Measurements from ENCODE around the gene PHF20. TPM values are rescaled to one million over a fixed set of nuclear protein-coding genes. Genes with fewer than 3 reads are reported as not detected.
A peak's percentile ranks its signal among the peaks of the same experiment; 100 is the strongest.

Gene PHF20
- total and polyA plus RNA-seq, 2 of the 13 experiments (the other 11 are each of a cell fraction or from before 2014, with no cell fraction given): 22.8 to 34.1 TPM

GRCh38 chr20:35742741-35743523 is 28.9 kb upstream of the PHF20 start (continued):
- TF ChIP-seq GPBP1L1 (CRISPR knock-in tag; IDR thresholded peaks at IDR 0.05) (no peak), ZUFSP (CRISPR knock-in tag; IDR thresholded peaks at IDR 0.05; ENCODE audit: borderline replicate concordance) (no peak), ZNF326 (CRISPR knock-in tag; IDR thresholded peaks at IDR 0.05; ENCODE audit: borderline replicate concordance) (no peak), ETV6 (CRISPR knock-in tag; conservative IDR thresholded peaks at IDR 0.05) (no peak), ZBTB49 (CRISPR knock-in tag; IDR thresholded peaks at IDR 0.05; ENCODE audit: borderline replicate concordance) (no peak), ATF7-NPFF (CRISPR knock-in tag; IDR thresholded peaks at IDR 0.05; ENCODE audit: low read depth) (no peak), ZC3H13 (CRISPR knock-in tag; IDR thresholded peaks at IDR 0.05) (no peak), SYNCRIP (IDR thresholded peaks at IDR 0.05; ENCODE audit: insufficient read depth, low read depth, low read length) (no peak), POLR2AphosphoS5 (IDR thresholded peaks at IDR 0.05; ENCODE audit: low read depth, low read length) (peak; percentile 38; the same call in 1 of the 2 replicates), ZMAT5 (CRISPR knock-in tag; IDR thresholded peaks at IDR 0.05; ENCODE audit: borderline replicate concordance, low read depth) (no peak), ZNF720 (CRISPR knock-in tag; IDR thresholded peaks at IDR 0.05) (no peak), TFDP1 (CRISPR knock-in tag; IDR thresholded peaks at IDR 0.05; ENCODE audit: borderline replicate concordance) (no peak), HNRNPLL (IDR thresholded peaks at IDR 0.05; ENCODE audit: low read depth, low read length, poor library complexity, severe bottlenecking) (no peak), ZNF740 (CRISPR knock-in tag; IDR thresholded peaks at IDR 0.05) (no peak), ZNF143 (CRISPR knock-in tag; IDR thresholded peaks at IDR 0.05) (no peak), ZFY (CRISPR knock-in tag; IDR thresholded peaks at IDR 0.05) (no peak), GABPA (IDR thresholded peaks at IDR 0.05; ENCODE audit: low read depth, low read length) (no peak), GABPA (CRISPR knock-in tag; IDR thresholded peaks at IDR 0.05; ENCODE audit: low read depth) (no peak), MXD4 (CRISPR knock-in tag; IDR thresholded peaks at IDR 0.05) (no peak)
